Effector CD4-positive, alpha-beta T cell (primary cell): ENCODE measurements around the gene GTF2I.
"Not testable (repeated sequence)": the region's sequence is repeated elsewhere in the genome, so short reads cannot be mapped to it uniquely, and the experiment has no call there.

Source experiments
- DNase-seq: peaks from one replicate; pipeline ENCODE4 v3.0.0-alpha.2; 2020

GTF2I gene

GRCh38 chr7:74656837-74657691, 454 bp upstream of the GTF2I start:
- DNase-seq = peak; percentile 97

- DNase-seq = peak; percentile 81
Observed at GRCh38 chr7:74658178-74659004, 873 bp downstream of the GTF2I start.

- not testable (repeated sequence) for DNase-seq
Observed at GRCh38 chr7:74660202-74660601, 2.7 kb downstream of the GTF2I start.

GRCh38 chr7:74661836-74662794, 4.6 kb downstream of the GTF2I start:
- not testable (repeated sequence) for DNase-seq

GRCh38 chr7:74665296-74665938, 7.9 kb downstream of the GTF2I start:
- DNase-seq = no peak

- not testable (repeated sequence) for DNase-seq
Observed at GRCh38 chr7:74667013-74667412, 9.5 kb downstream of the GTF2I start.

- DNase-seq = not testable (repeated sequence)
Observed at GRCh38 chr7:74667520-74667919, 10.0 kb downstream of the GTF2I start.

- DNase-seq = no peak
Observed at GRCh38 chr7:74671602-74672001, 14.1 kb downstream of the GTF2I start.

- DNase-seq = no peak
Observed at GRCh38 chr7:74672343-74672915, 14.9 kb downstream of the GTF2I start.

- DNase-seq = no peak
Observed at GRCh38 chr7:74674166-74674565, 16.6 kb downstream of the GTF2I start.

GRCh38 chr7:74682829-74683228, 25.3 kb downstream of the GTF2I start:
- no peak for DNase-seq

GRCh38 chr7:74683799-74684198, 26.3 kb downstream of the GTF2I start:
- no peak for DNase-seq

GRCh38 chr7:74684473-74684872, 27.0 kb downstream of the GTF2I start:
- no peak for DNase-seq

GRCh38 chr7:74684921-74685320, 27.4 kb downstream of the GTF2I start:
- DNase-seq = no peak

- DNase-seq = no peak
Observed at GRCh38 chr7:74690474-74690873, 33.0 kb downstream of the GTF2I start.

GRCh38 chr7:74704419-74704818, 46.9 kb downstream of the GTF2I start:
- not testable (repeated sequence) for DNase-seq

- no peak for DNase-seq
Observed at GRCh38 chr7:74707238-74707637, 49.7 kb downstream of the GTF2I start.

- DNase-seq = no peak
Observed at GRCh38 chr7:74708569-74709275, 51.2 kb downstream of the GTF2I start.

- no peak for DNase-seq
Observed at GRCh38 chr7:74709880-74710671, 52.6 kb downstream of the GTF2I start.

GRCh38 chr7:74713567-74713966, 56.0 kb downstream of the GTF2I start:
- no peak for DNase-seq
